H1 (cell line): ENCODE measurements around the gene MPV17. TPM values are rescaled to one million over a fixed set of nuclear protein-coding genes. Genes with fewer than 3 reads are reported as not detected.
A peak's percentile ranks its signal among the peaks of the same experiment; 100 is the strongest.

Experiments
- CTCF ChIA-PET: fragments of 300-600 bp; sonication (Branson Sonifier 250); formaldehyde crosslinking; loops from one replicate; lab custom pipeline; 2021; ENCODE audit not compliant: partially characterized antibody; lab: Charles Lee
- POLR2A ChIA-PET: fragments of 300-600 bp; sonication (Branson Sonifier 250); formaldehyde crosslinking; loops from one replicate; lab custom pipeline; 2021; ENCODE audit warnings: inconsistent platforms; ENCODE audit not compliant: partially characterized antibody; lab: Charles Lee
- DNase-seq, 2 experiments: peaks; one replicate each; pipeline versions ENCODE4 v3.0.0 to v3.0.0-alpha.2; 2010 to 2022; ENCODE audit warnings: low spot score in 2 of 2, low read depth in 1 of 2, mixed read lengths in 1 of 2
- FAIRE-seq: peaks from 2 replicates; lab custom pipeline; 2011; peaks lifted over from hg19 to GRCh38; lab: Jason Lieb, UNC
- H2AFZ ChIP-seq: 2 replicates; pipeline ENCODE4 v1.8.1; 2012; ENCODE audit warnings: low read length, inconsistent platforms
- H2AK5ac ChIP-seq: 2 replicates; pipeline ENCODE4 v1.6.1; 2013; ENCODE audit warnings: low read depth, low read length
- H2BK120ac ChIP-seq: replicated peaks from 2 replicates; pipeline ENCODE3; 2013; ENCODE audit warnings: low read depth, low read length, inconsistent platforms
- H2BK12ac ChIP-seq: 2 replicates; pipeline ENCODE4 v1.6.1; 2013; ENCODE audit warnings: low read depth, low read length
- H2BK15ac ChIP-seq: 2 replicates; pipeline ENCODE4 v1.6.1; 2013; ENCODE audit warnings: low read length
- H2BK20ac ChIP-seq: 2 replicates; pipeline ENCODE4 v1.6.1; 2013; ENCODE audit warnings: low read length
- H2BK5ac ChIP-seq: 2 replicates; pipeline ENCODE4 v1.6.1; 2013; ENCODE audit warnings: low read depth, low read length
- H3K14ac ChIP-seq: 2 replicates; pipeline ENCODE4 v1.6.1; 2013; ENCODE audit warnings: inconsistent platforms; ENCODE audit not compliant: insufficient read length
- H3K18ac ChIP-seq: 2 replicates; pipeline ENCODE4 v1.6.1; 2013; ENCODE audit warnings: low read length; ENCODE audit errors: extremely low read depth
- H3K23ac ChIP-seq: 2 replicates; pipeline ENCODE4 v1.6.1; 2013; ENCODE audit warnings: inconsistent platforms; ENCODE audit not compliant: insufficient read length
- H3K23me2 ChIP-seq: 2 replicates; pipeline ENCODE4 v1.6.1; 2013; ENCODE audit warnings: low read depth, low read length
- H3K27ac ChIP-seq: 2 replicates; pipeline ENCODE4 v1.6.1; 2011; ENCODE audit warnings: low read depth, low read length, inconsistent platforms
- H3K27me3 ChIP-seq, 4 experiments: replicated peaks in 1 of 4; 1 replicate in 1 of 4; 2 replicates in 3 of 4; pipeline versions ENCODE4 v1.6.1 to v1.8.1; 2011 to 2013; ENCODE audit warnings: low read length in 3 of 4, mild to moderate bottlenecking in 3 of 4, inconsistent platforms in 2 of 4, mixed read lengths in 2 of 4, moderate library complexity in 1 of 4; ENCODE audit not compliant: control insufficient read depth in 3 of 4, insufficient read depth in 3 of 4; ENCODE audit errors: extremely low read depth in 1 of 4
- H3K36me3 ChIP-seq, 4 experiments: 2 replicates each; pipeline versions ENCODE4 v1.6.1 to v1.8.1; 2011 to 2013; ENCODE audit warnings: mild to moderate bottlenecking in 4 of 4, low read length in 3 of 4, moderate library complexity in 2 of 4, control low read depth in 1 of 4, inconsistent platforms in 1 of 4; ENCODE audit not compliant: insufficient read depth in 4 of 4, control insufficient read depth in 2 of 4
- H3K4ac ChIP-seq: replicated peaks from 2 replicates; pipeline ENCODE3; 2013; ENCODE audit warnings: low read length, low read depth, mixed read lengths, inconsistent platforms; ENCODE audit not compliant: insufficient read length
- H3K4me1 ChIP-seq, 4 experiments: replicated peaks in 1 of 4; 1 replicate in 1 of 4; 2 replicates in 3 of 4; pipeline versions ENCODE4 v1.6.1 to v1.8.1; 2011 to 2013; ENCODE audit warnings: low read length in 3 of 4, inconsistent platforms in 2 of 4, mixed read lengths in 1 of 4; ENCODE audit not compliant: insufficient read depth in 4 of 4, control insufficient read depth in 3 of 4
- H3K4me2 ChIP-seq, 2 experiments: 2 replicates each; pipeline versions ENCODE4 v1.6.1 to v1.8.1; 2011 to 2013; ENCODE audit warnings: low read depth in 2 of 2, low read length in 2 of 2, control low read depth in 1 of 2, inconsistent platforms in 1 of 2, mild to moderate bottlenecking in 1 of 2; ENCODE audit not compliant: insufficient read depth in 1 of 2
- H3K4me3 ChIP-seq, 4 experiments: fragments of 200-600, 300-600 bp in 1 of 4; sonication (generic), shearing (Covaris generic), sonication (Bioruptor Twin) in 1 of 4; 2 replicates each; pipeline versions ENCODE4 v1.5.1 to v1.8.1; 2011 to 2016; ENCODE audit warnings: low read length in 4 of 4, low read depth in 3 of 4, control low read depth in 2 of 4, inconsistent platforms in 2 of 4, mild to moderate bottlenecking in 2 of 4, mixed read lengths in 1 of 4, moderate library complexity in 1 of 4; ENCODE audit not compliant: insufficient read depth in 2 of 4; ENCODE audit errors: extremely low read depth in 1 of 4
- H3K56ac ChIP-seq: replicated peaks from 2 replicates; pipeline ENCODE3; 2013; ENCODE audit warnings: low read depth, mild to moderate bottlenecking, mixed read lengths, low read length, inconsistent platforms; ENCODE audit not compliant: insufficient read length
- H3K79me1 ChIP-seq: 2 replicates; pipeline ENCODE4 v1.6.1; 2013; ENCODE audit warnings: low read depth, low read length, control low read depth
- H3K79me2 ChIP-seq, 2 experiments: 2 replicates each; pipeline versions ENCODE4 v1.6.1 to v1.8.1; 2012 to 2013; ENCODE audit warnings: low read length in 2 of 2, mild to moderate bottlenecking in 2 of 2, inconsistent platforms in 1 of 2; ENCODE audit not compliant: insufficient read depth in 2 of 2, control insufficient read depth in 1 of 2
- H3K9ac ChIP-seq, 4 experiments: replicated peaks in 1 of 4; 1 replicate in 1 of 4; 2 replicates in 3 of 4; pipeline versions ENCODE4 v1.6.1 to v1.8.1; 2011 to 2013; ENCODE audit warnings: low read depth in 3 of 4, low read length in 3 of 4, control low read depth in 2 of 4, mild to moderate bottlenecking in 2 of 4, moderate library complexity in 2 of 4, inconsistent platforms in 1 of 4; ENCODE audit errors: extremely low read depth in 1 of 4
- H3K9me3 ChIP-seq, 2 experiments: 2 replicates each; pipeline versions ENCODE4 v1.6.1 to v1.8.1; 2012 to 2013; ENCODE audit warnings: mild to moderate bottlenecking in 2 of 2, moderate library complexity in 2 of 2, control low read depth in 1 of 2, inconsistent platforms in 1 of 2, low read depth in 1 of 2, low read length in 1 of 2, mixed read lengths in 1 of 2; ENCODE audit not compliant: insufficient read depth in 2 of 2
- H4K20me1 ChIP-seq, 2 experiments: replicated peaks in 1 of 2; 2 replicates each; pipeline versions ENCODE3 to v1.8.1; 2011 to 2013; ENCODE audit warnings: inconsistent platforms in 2 of 2, low read length in 2 of 2, mild to moderate bottlenecking in 1 of 2; ENCODE audit not compliant: insufficient read depth in 2 of 2, control insufficient read depth in 1 of 2
- H4K5ac ChIP-seq: 2 replicates; pipeline ENCODE4 v1.6.1; 2013; ENCODE audit warnings: low read length, low read depth, mixed read lengths, inconsistent platforms; ENCODE audit not compliant: insufficient read length
- H4K8ac ChIP-seq: 2 replicates; pipeline ENCODE4 v1.8.0; 2013; ENCODE audit warnings: mild to moderate bottlenecking, moderate library complexity, low read length, inconsistent platforms; ENCODE audit not compliant: insufficient read depth; ENCODE audit errors: extremely low read depth
- H4K91ac ChIP-seq: replicated peaks from 2 replicates; pipeline ENCODE3; 2013; ENCODE audit warnings: low read length, mixed read lengths, inconsistent platforms; ENCODE audit not compliant: insufficient read length
- FOSL1 ChIP-seq: IDR thresholded peaks from 2 replicates; pipeline ENCODE4 v1.6.1; 2011; ENCODE audit warnings: mild to moderate bottlenecking, low read depth, low read length, moderate library complexity; ENCODE audit not compliant: insufficient read depth
- WGBS, 2 experiments: shearing (Covaris generic) in 1 of 2; methylation state at CpG; one replicate each; pipeline versions ENCODE4 v1.1.6 to v1.1.7; 2013 to 2015; ENCODE audit warnings: low lambda C conversion rate in 2 of 2, mixed read lengths in 2 of 2, inconsistent platforms in 1 of 2, low coverage in 1 of 2, missing lambda C conversion rate in 1 of 2; ENCODE audit not compliant: insufficient replicate concordance in 2 of 2, insufficient coverage in 1 of 2, insufficient read length in 1 of 2; ENCODE audit errors: extremely low coverage in 1 of 2, missing lambda C conversion rate in 1 of 2; 5-methylcytosine and 5-hydroxymethylcytosine counted together
- long read RNA-seq, 2 experiments: library from RNA in 1 of 2; library from capped mRNA in 1 of 2; stranded (forward); transcript quantifications; one replicate each; pipeline ENCODE4 v2.0.0, GENCODE V29; 2021; ENCODE audit warnings: inconsistent platforms in 1 of 2
- polyA minus RNA-seq, 3 experiments: library from RNA; depleted of rRNA, polyadenylated mRNA; stranded (reverse); fragments of >200 nt; gene quantifications; 1 replicate in 2 of 3; 2 replicates in 1 of 3; pipeline ENCODE4 v1.2.3, GENCODE V29; 2011
- polyA plus RNA-seq, 7 experiments: library from polyadenylated mRNA; depleted of rRNA in 3 of 7; stranded (reverse) in 5 of 7; unstranded in 2 of 7; fragments of >200 nt in 5 of 7; fragments of 200-250 nt in 2 of 7; gene quantifications; 1 replicate in 5 of 7; 2 replicates in 1 of 7; 4 replicates in 1 of 7; pipeline versions ENCODE4 v1.2.1 to v1.2.3, GENCODE V29; 2011 to 2013; ENCODE audit warnings: missing spikeins in 2 of 7, mixed read lengths in 2 of 7
- total RNA-seq: library from RNA; stranded (reverse); fragmentation: NEBNext Ultra II Directional; extraction: Animal tissue kit (Norgen Biotek cat#: 25700); gene quantifications from 2 replicates; pipeline ENCODE4 v1.2.1, GENCODE V29; 2021

Gene MPV17
- total RNA-seq (45.2 and 46.1 TPM in 2 replicates), polyA plus RNA-seq (2011; rRNA removed) (148 and 181 TPM in 2 replicates), polyA minus RNA-seq (2011; rRNA and poly(A)+ RNA removed) (104 and 115 TPM in 2 replicates)
- polyA plus RNA-seq (2011; cell fraction: cytosol; rRNA removed), result 116 TPM
- polyA plus RNA-seq (2011; cell fraction: nucleus; rRNA removed), result 98.4 TPM
- polyA plus RNA-seq (2012, experiment 1 of 2), result 73.4 to 78.7 TPM (median 77.0 TPM) in 4 replicates
- polyA plus RNA-seq (2012, experiment 2 of 2), result 91.9 TPM
- 93.7 TPM for polyA plus RNA-seq (2013, experiment 1 of 2)
- polyA plus RNA-seq (2013, experiment 2 of 2), result 97.7 TPM
- 27.7 TPM for polyA minus RNA-seq (2011; cell fraction: cytosol; rRNA and poly(A)+ RNA removed)
- polyA minus RNA-seq (2011; cell fraction: nucleus; rRNA and poly(A)+ RNA removed), result 39.2 TPM
- long read RNA-seq, experiment 1, transcript MPV17-201 (7 exons, 998 nt), result minor isoform, 6 of 30 reads
- long read RNA-seq, experiment 1, transcript MPV17-203 (8 exons, 1,005 nt), result major isoform, 8 of 30 reads
- long read RNA-seq, experiment 1, partial matches to known transcripts, result 4 of 30 reads
- long read RNA-seq, experiment 1, other reads (novel, unspliced or antisense), result 12 of 30 reads
- long read RNA-seq, experiment 2, transcript MPV17-203 (8 exons, 1,005 nt), result major isoform, 66 of 88 reads
- long read RNA-seq, experiment 2, partial matches to known transcripts, result 2 of 88 reads
- long read RNA-seq, experiment 2, other reads (novel, unspliced or antisense), result 15 of 88 reads

GRCh38 chr2:27322766-27323595 is at the start of gene MPV17:
Gene MPV17, minus strand, starts transcription at chr2:27323097. Its CDS starts 580 bp downstream, at chr2:27322517.
- Histone ChIP-seq H3K4me3 (peak within 1 kb of the TSS; percentile 85 to 99 (median 88)), H3K23ac (no peak within 1 kb of the TSS), H2AFZ (0 out of 2 replicates have a peak within 1 kb of the TSS, but pooled peaks have one; percentile 54), H3K4ac (peak within 1 kb of the TSS; percentile 30), H3K36me3 (peaks cover 13 to 20% (median 17%) of the 10 kb centered on the region in 4 experiments), H3K79me2 (no peaks in the 10 kb centered on the region; a peak in 1 of 4 replicates), H3K27ac (peak within 1 kb of the TSS; percentile 94), H3K79me1 (no peaks in the 10 kb centered on the region), H3K4me2 (peak within 1 kb of the TSS; percentile 96 to 97), H2BK20ac (no peak within 1 kb of the TSS), H3K56ac (peak within 1 kb of the TSS; percentile 74), H4K8ac (peak within 1 kb of the TSS; percentile 95; the same call in 1 of the 2 replicates), H2BK5ac (peak within 1 kb of the TSS; percentile 92), H3K14ac (no peak within 1 kb of the TSS), H3K9me3 (no peaks in the 10 kb centered on the region), H3K18ac (peak within 1 kb of the TSS; percentile 79), H2AK5ac (no peak within 1 kb of the TSS), H3K27me3 (no peaks in the 10 kb centered on the region), H2BK15ac (no peak within 1 kb of the TSS), H4K20me1 (no peaks in the 10 kb centered on the region), H2BK12ac (no peak within 1 kb of the TSS), H4K91ac (peak within 1 kb of the TSS; percentile 58), H3K9ac (peak within 1 kb of the TSS; percentile 80 to 97 (median 93)), H3K4me1 (peaks cover 0 to 10% (median 0%) of the 10 kb centered on the region in 4 experiments; a peak in 4 of 7 replicates), H3K23me2 (peaks cover 7% of the 10 kb centered on the region), H4K5ac (peak within 1 kb of the TSS; percentile 72), H2BK120ac (no peak within 1 kb of the TSS)
- no peak for FAIRE-seq
- ChIA-PET POLR2A (interaction anchor here (0.5 to 9.4 kb wide), 31 partner anchors 8 to 360 kb away, joined by 3 to 105 read pairs (median 5); partner anchors contain the start of genes GTF3C2, TRIM54, UCN and ZNF513), CTCF (interaction anchor here (0.6 to 10.3 kb wide), 13 partner anchors 12 to 103 kb away, joined by 3 to 128 read pairs (median 3); partner anchors contain the start of genes EIF2B4, SNX17 and UCN)
- 2% methylated on average over 39 of the region's 39 CpGs; no CpG with 5 or more reads in 1 of the 2 experiments for WGBS, 2 experiments
- peak; percentile 80 to 88 for DNase-seq
- TF ChIP-seq FOSL1, result no peak
